ENCODE results near the gene ME3. TPM values are rescaled to one million over a fixed set of nuclear protein-coding genes. Genes with fewer than 3 reads are reported as not detected.

ME3 gene
- total and polyA plus RNA-seq, 2 experiments from 2014 or later: 3.5 to 17.2 TPM

GRCh38 chr11:86461892-86462291, 210.5 kb downstream of the ME3 start:
- Histone ChIP-seq H3K4me1 (ENCODE audit: low read depth) (no peaks in the 10 kb centered on the region), H3K27ac (no peak overlapping the region), H3K36me3 (no peaks in the 10 kb centered on the region), H3K4me3 (no peak overlapping the region), H3K9me3 (ENCODE audit: low read depth) (no peaks in the 10 kb centered on the region), H3K27me3 (no peaks in the 10 kb centered on the region)
- TF ChIP-seq CTCF (IDR thresholded peaks at IDR 0.05; ENCODE audit: low read depth, low read length): no peak
- DNase-seq (ENCODE audit: low read depth in 1 of 2, low spot score in 1 of 2): no peak

GRCh38 chr11:86460461-86461385, 211.7 kb downstream of the ME3 start:
- no peak overlapping the region for H3K27ac ChIP-seq
- H3K9me3 ChIP-seq (ENCODE audit: low read depth): no peaks in the 10 kb centered on the region
- DNase-seq (ENCODE audit: low read depth in 1 of 2, low spot score in 1 of 2): peak in 1 of 2 donors; percentile 39
- H3K27me3 ChIP-seq: no peaks in the 10 kb centered on the region
- H3K4me3 ChIP-seq: no peak overlapping the region
- no peaks in the 10 kb centered on the region for H3K4me1 ChIP-seq (ENCODE audit: low read depth)
- no peaks in the 10 kb centered on the region for H3K36me3 ChIP-seq
- TF ChIP-seq CTCF (IDR thresholded peaks at IDR 0.05; ENCODE audit: low read depth, low read length): no peak

- Histone ChIP-seq H3K4me3 (no peak overlapping the region), H3K27ac (no peak overlapping the region), H3K4me1 (ENCODE audit: low read depth) (no peaks in the 10 kb centered on the region), H3K36me3 (no peaks in the 10 kb centered on the region), H3K27me3 (no peaks in the 10 kb centered on the region), H3K9me3 (ENCODE audit: low read depth) (no peaks in the 10 kb centered on the region)
- TF ChIP-seq CTCF (IDR thresholded peaks at IDR 0.05; ENCODE audit: low read depth, low read length): no peak
- peak in 1 of 2 donors; percentile 89 for DNase-seq (ENCODE audit: low read depth in 1 of 2, low spot score in 1 of 2)
Observed at GRCh38 chr11:86459682-86460460, 212.5 kb downstream of the ME3 start.

GRCh38 chr11:86459002-86459385, 213.4 kb downstream of the ME3 start:
- no peak for TF ChIP-seq CTCF (IDR thresholded peaks at IDR 0.05; ENCODE audit: low read depth, low read length)
- H3K27ac ChIP-seq: no peak overlapping the region
- H3K4me3 ChIP-seq: no peak overlapping the region
- no peaks in the 10 kb centered on the region for H3K9me3 ChIP-seq (ENCODE audit: low read depth)
- DNase-seq (ENCODE audit: low read depth in 1 of 2, low spot score in 1 of 2): no peak
- no peaks in the 10 kb centered on the region for H3K4me1 ChIP-seq (ENCODE audit: low read depth)
- H3K27me3 ChIP-seq: no peaks in the 10 kb centered on the region
- no peaks in the 10 kb centered on the region for H3K36me3 ChIP-seq

- H3K4me1 ChIP-seq (ENCODE audit: low read depth): no peaks in the 10 kb centered on the region
- no peak for TF ChIP-seq CTCF (IDR thresholded peaks at IDR 0.05; ENCODE audit: low read depth, low read length)
- no peaks in the 10 kb centered on the region for H3K9me3 ChIP-seq (ENCODE audit: low read depth)
- H3K36me3 ChIP-seq: no peaks in the 10 kb centered on the region
- H3K27me3 ChIP-seq: no peaks in the 10 kb centered on the region
- no peak overlapping the region for H3K27ac ChIP-seq
- no peak overlapping the region for H3K4me3 ChIP-seq
- DNase-seq (ENCODE audit: low read depth in 1 of 2, low spot score in 1 of 2): no peak
Observed at GRCh38 chr11:86458294-86459001, 214.0 kb downstream of the ME3 start.

All from cardiac muscle cell (in vitro differentiated cells and primary cell).